SU-DHL-6 (cell line): ENCODE results near the gene GJD4.

Experiments used
- H2AFZ ChIP-seq: fragments of 200-600 bp; sonication (generic); 2 replicates; pipeline ENCODE4 v1.6.1; 2014; ENCODE audit warnings: low read depth, mild to moderate bottlenecking, moderate library complexity, mixed read lengths, antibody characterized with exemption, low read length; ENCODE audit not compliant: severe bottlenecking
- H3F3A ChIP-seq: fragments of 200-600 bp; shearing (Covaris generic); 2 replicates; pipeline ENCODE4 v1.6.0; 2016; ENCODE audit warnings: antibody characterized with exemption, mild to moderate bottlenecking; ENCODE audit not compliant: insufficient read depth
- H3K27ac ChIP-seq: fragments of 200-600 bp; sonication (generic); 2 replicates; pipeline ENCODE4 v1.5.1; 2016; ENCODE audit warnings: low read depth, mild to moderate bottlenecking, low read length, moderate library complexity, mixed read lengths
- H3K27me3 ChIP-seq: fragments of 200-600 bp; sonication (generic), shearing (Covaris generic); 2 replicates; pipeline ENCODE4 v1.6.0; 2014; ENCODE audit warnings: mild to moderate bottlenecking, low read length
- H3K36me3 ChIP-seq: fragments of 200-600 bp; sonication (generic); 2 replicates; pipeline ENCODE4 v1.6.1; 2014; ENCODE audit warnings: mild to moderate bottlenecking, low read length, mixed read lengths
- H3K4me2 ChIP-seq: fragments of 300-600, 200-600 bp; shearing (Covaris generic), sonication (generic); 2 replicates; pipeline ENCODE4 v1.6.0; 2014; ENCODE audit warnings: low read length, low read depth, mild to moderate bottlenecking; ENCODE audit not compliant: poor library complexity, severe bottlenecking
- H3K4me3 ChIP-seq: fragments of 200-600 bp; sonication (generic); 2 replicates; pipeline ENCODE4 v1.5.1; 2014; ENCODE audit warnings: antibody characterized with exemption, low read length, mild to moderate bottlenecking, mixed read lengths; ENCODE audit not compliant: insufficient read depth, poor library complexity, severe bottlenecking
- H3K79me2 ChIP-seq: fragments of 200-600 bp; sonication (generic); 2 replicates; pipeline ENCODE4 v1.6.1; 2014; ENCODE audit warnings: mild to moderate bottlenecking, low read length, moderate library complexity; ENCODE audit not compliant: insufficient read depth
- H3K9ac ChIP-seq: fragments of 200-600 bp; sonication (generic); 2 replicates; pipeline ENCODE4 v1.7.0; 2014; ENCODE audit warnings: mild to moderate bottlenecking, low read length
- H3K9me2 ChIP-seq: fragments of 200-600 bp; sonication (generic); replicated peaks from 2 replicates; pipeline ENCODE4 v1.6.1; 2014; ENCODE audit warnings: low read length; ENCODE audit not compliant: insufficient read depth
- H3K9me3 ChIP-seq: fragments of 200-600 bp; sonication (generic); 2 replicates; pipeline ENCODE4 v1.6.1; 2014; ENCODE audit warnings: low read length, mixed read lengths; ENCODE audit not compliant: insufficient read depth
- H4K20me1 ChIP-seq: fragments of 200-600 bp; sonication (generic); 2 replicates; pipeline ENCODE4 v1.6.1; 2014; ENCODE audit warnings: low read depth, mild to moderate bottlenecking, antibody characterized with exemption, low read length, moderate library complexity, mixed read lengths
- EZH2phosphoT487 ChIP-seq: fragments of 200-600 bp; sonication (generic), shearing (Covaris generic); conservative IDR thresholded peaks from 2 replicates; pipeline ENCODE4 v1.6.1; 2018; ENCODE audit warnings: mild to moderate bottlenecking, antibody characterized with exemption, low read length, moderate library complexity, mixed read lengths
- TF ChIP-seq, protein P1 (sequence below): fragments of 200-600 bp; sonication (generic); IDR thresholded peaks from one replicate; pipeline ENCODE4 v1.5.1; 2017; ENCODE audit warnings: antibody characterized with exemption, mild to moderate bottlenecking, low read length, moderate library complexity; ENCODE audit not compliant: insufficient read depth, poor library complexity, severe bottlenecking

GJD4 gene

DNA sequence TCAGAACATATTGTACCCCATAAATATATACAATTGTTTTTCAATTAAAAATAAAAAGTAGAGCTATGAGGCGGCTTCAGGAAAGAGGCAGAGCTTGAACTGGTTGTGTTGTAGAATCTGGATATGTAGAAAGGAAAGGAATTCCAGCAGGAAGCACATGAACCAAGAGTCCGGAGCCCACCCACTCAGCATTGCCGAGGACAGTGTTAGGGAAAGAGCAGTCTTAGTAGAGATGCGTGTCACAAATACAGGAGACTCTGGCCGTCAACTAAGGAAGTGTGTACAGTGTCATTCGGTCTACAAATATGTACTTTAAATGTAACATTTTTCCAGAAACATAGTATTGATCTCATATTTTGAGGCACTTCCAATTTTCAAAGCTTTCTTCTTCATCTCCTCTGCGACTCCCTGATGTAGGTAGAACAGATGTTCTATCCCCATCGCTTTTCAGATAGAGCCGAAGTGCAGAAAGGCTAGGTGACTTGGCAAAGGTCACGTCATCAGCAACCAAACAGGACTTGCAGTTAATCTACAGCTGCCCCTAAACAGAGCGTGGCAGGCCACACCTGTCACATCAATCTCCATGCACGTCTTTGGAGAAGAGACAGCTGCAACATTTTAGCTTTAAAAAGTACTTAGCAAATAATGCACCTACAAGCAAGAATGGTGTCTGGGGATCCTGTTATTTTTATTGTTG lies 25.3 kb upstream of the GJD4 start:
- no peaks in the 10 kb centered on the region for H3K79me2 ChIP-seq
- no peak overlapping the region for H2AFZ ChIP-seq

DNA sequence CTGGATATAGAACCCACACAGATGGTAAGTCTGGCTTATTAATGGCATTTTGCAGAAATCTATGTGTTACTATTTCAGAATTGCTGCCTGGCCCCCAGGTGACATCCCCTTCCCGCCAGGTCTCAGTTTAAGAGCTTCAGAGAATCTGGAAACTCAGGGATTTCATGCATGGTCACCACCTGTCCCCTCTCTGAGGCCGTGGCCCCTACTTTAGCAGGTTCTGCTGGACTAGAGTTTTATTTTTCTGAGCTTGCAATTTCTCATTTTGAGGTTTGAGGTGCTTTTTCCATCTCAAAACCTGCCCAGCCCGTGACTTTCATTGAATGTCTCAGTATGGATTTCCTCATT lies 24.7 kb upstream of the GJD4 start:
- Histone ChIP-seq H3K4me3 (no peak overlapping the region), H3K9me3 (no peaks in the 10 kb centered on the region), H4K20me1 (no peaks in the 10 kb centered on the region), H3F3A (no peaks in the 10 kb centered on the region), H3K27ac (no peak overlapping the region), H3K4me2 (no peak overlapping the region), H3K9ac (no peak overlapping the region), H3K79me2 (no peaks in the 10 kb centered on the region), H3K27me3 (no peaks in the 10 kb centered on the region), H2AFZ (no peak overlapping the region), H3K36me3 (no peaks in the 10 kb centered on the region), H3K9me2 (no peaks in the 10 kb centered on the region)
- no peak for TF ChIP-seq EZH2phosphoT487

More for the DNA sequence above, 25.3 kb upstream of the GJD4 start:
- H3K36me3 ChIP-seq: no peaks in the 10 kb centered on the region
- no peak overlapping the region for H3K27ac ChIP-seq
- H3K4me3 ChIP-seq: no peak overlapping the region
- H3F3A ChIP-seq: no peaks in the 10 kb centered on the region
- TF ChIP-seq EZH2phosphoT487: no peak
- TF ChIP-seq, protein P1, sequence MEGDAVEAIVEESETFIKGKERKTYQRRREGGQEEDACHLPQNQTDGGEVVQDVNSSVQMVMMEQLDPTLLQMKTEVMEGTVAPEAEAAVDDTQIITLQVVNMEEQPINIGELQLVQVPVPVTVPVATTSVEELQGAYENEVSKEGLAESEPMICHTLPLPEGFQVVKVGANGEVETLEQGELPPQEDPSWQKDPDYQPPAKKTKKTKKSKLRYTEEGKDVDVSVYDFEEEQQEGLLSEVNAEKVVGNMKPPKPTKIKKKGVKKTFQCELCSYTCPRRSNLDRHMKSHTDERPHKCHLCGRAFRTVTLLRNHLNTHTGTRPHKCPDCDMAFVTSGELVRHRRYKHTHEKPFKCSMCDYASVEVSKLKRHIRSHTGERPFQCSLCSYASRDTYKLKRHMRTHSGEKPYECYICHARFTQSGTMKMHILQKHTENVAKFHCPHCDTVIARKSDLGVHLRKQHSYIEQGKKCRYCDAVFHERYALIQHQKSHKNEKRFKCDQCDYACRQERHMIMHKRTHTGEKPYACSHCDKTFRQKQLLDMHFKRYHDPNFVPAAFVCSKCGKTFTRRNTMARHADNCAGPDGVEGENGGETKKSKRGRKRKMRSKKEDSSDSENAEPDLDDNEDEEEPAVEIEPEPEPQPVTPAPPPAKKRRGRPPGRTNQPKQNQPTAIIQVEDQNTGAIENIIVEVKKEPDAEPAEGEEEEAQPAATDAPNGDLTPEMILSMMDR: no peak
- H4K20me1 ChIP-seq: no peaks in the 10 kb centered on the region
- no peaks in the 10 kb centered on the region for H3K27me3 ChIP-seq
- H3K9ac ChIP-seq: no peak overlapping the region
- H3K9me2 ChIP-seq: no peaks in the 10 kb centered on the region
- no peaks in the 10 kb centered on the region for H3K9me3 ChIP-seq
- no peak overlapping the region for H3K4me2 ChIP-seq

DNA sequence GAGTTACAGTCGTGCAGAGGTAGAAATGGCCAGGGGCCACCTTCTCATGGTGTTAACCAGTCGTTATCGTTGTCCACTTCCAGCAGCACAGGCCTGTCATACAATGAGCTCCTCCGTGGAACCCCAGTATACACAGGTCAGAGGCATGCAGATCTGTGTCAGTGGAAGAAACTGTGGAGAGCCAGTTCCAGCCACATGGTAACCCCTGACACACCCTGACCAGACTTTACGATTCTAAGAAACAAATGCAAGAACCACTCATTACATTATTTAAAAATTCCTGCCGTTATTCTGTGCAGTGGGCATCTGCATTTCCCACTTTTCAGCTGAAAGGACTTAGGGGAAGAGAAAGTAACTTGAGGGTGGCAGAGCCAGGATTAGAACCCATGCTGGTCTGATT lies 23.5 kb upstream of the GJD4 start:
- no peak overlapping the region for H3K27ac ChIP-seq

DNA sequence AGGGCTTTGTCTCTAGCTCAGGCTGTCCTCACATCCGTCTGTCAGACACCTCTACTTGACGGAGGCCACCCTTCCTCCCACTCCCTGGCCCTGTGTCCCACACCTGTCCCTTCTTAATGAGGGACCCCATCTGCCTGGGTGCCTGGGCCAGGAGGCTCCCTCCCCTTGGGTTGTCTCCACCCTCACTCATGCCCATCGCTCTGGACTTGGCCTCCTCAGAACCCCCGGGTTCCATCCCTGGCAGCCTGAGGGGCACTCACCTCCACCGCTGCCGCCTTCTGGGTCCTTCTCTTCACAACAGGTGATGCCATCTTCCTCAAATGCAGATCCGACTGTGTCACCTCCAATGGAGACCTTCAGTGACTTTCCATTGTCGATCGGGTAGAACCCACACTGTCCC lies 20.2 kb upstream of the GJD4 start:
- Histone ChIP-seq H3K4me2 (no peak overlapping the region), H3K27me3 (no peaks in the 10 kb centered on the region), H3K9me3 (no peaks in the 10 kb centered on the region), H3K9ac (no peak overlapping the region), H3K79me2 (no peaks in the 10 kb centered on the region), H4K20me1 (no peaks in the 10 kb centered on the region), H2AFZ (no peak overlapping the region), H3F3A (no peaks in the 10 kb centered on the region), H3K27ac (no peak overlapping the region), H3K36me3 (no peaks in the 10 kb centered on the region), H3K9me2 (no peaks in the 10 kb centered on the region), H3K4me3 (no peak overlapping the region)
- TF ChIP-seq, protein P1: no peak
- TF ChIP-seq EZH2phosphoT487: no peak

More for the DNA sequence above, 23.5 kb upstream of the GJD4 start:
- H3K9ac ChIP-seq: no peak overlapping the region
- H3K36me3 ChIP-seq: no peaks in the 10 kb centered on the region
- H3K9me3 ChIP-seq: no peaks in the 10 kb centered on the region
- H3K27me3 ChIP-seq: no peaks in the 10 kb centered on the region
- H3K4me2 ChIP-seq: no peak overlapping the region
- no peaks in the 10 kb centered on the region for H3K79me2 ChIP-seq
- no peak overlapping the region for H3K4me3 ChIP-seq
- H2AFZ ChIP-seq: no peak overlapping the region
- H3F3A ChIP-seq: no peaks in the 10 kb centered on the region
- TF ChIP-seq, protein P1: no peak
- TF ChIP-seq EZH2phosphoT487: no peak
- no peaks in the 10 kb centered on the region for H3K9me2 ChIP-seq
- no peaks in the 10 kb centered on the region for H4K20me1 ChIP-seq
